GM19023 (cell line): Measurements from ENCODE around the gene GLYATL2.

Experiments used
- ATAC-seq: cut with Tn5 transposase; IDR thresholded peaks from one replicate; pipeline ENCODE4 v1.9.1; 2021; ENCODE audit warnings: mild to moderate bottlenecking, moderate library complexity; ENCODE audit not compliant: unreplicated experiment

GLYATL2 gene

DNA sequence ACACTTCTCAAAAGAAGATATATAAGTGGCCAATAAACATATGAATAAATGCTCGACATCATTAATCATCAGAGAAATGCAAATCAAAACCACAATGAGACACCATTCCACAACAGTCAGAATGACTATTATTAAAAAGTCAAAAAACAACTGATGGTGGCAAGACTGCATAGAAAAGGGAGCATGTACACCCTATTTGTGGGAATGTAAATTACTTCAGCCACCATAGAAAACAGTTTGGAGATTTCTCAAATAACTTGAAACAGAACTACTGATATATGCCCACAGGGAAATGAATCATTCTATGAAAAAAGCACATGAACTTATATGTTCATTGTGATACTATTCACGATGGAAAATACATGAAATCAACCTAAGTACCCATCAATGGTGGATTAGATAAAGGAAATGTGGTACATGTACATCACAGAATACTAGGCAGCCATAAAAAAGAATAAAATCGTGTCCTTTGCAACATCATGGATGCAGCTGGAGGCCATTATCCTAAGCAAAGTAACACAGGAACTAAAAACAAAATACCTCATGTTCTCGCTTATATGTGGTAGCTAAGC, 42.4 kb downstream of the GLYATL2 start:
- no peak for ATAC-seq

DNA sequence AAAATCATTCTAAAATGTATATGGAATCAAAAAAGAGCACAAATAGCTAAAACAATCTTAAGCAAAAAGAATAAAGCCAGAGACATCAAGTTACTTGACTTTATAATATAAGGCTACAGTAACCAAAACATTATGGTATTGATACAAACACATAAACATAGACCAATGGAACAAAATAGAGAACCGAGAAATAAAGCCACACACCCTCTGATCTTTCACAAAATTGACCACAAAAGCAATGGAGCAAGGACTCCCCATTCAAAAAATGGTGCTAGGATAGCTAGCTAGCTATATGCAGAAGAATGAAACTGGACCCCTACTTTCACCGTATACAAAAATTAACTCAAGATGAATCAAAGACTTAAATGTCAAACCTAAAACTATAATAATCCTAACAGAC, 43.2 kb downstream of the GLYATL2 start:
- ATAC-seq, result no peak

DNA sequence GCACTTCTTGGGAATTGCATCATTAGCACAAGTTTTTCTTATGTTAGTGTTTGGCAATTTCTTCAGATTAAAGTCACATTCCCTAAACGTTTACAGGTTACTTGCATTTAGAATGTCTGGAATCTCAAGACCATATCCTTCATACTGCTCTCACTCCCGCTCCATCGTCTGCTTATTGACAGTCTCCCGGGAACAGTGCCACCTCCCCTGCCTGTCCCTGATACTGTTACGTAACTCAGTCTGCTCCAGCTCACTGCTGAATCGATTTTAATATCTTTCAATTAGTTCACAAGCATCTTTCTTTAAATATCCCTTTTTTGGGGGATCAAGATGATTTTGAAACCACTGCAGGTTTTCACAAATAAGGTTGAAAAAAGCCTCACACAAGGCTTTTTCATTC, 48.2 kb downstream of the GLYATL2 start:
- no peak for ATAC-seq

DNA sequence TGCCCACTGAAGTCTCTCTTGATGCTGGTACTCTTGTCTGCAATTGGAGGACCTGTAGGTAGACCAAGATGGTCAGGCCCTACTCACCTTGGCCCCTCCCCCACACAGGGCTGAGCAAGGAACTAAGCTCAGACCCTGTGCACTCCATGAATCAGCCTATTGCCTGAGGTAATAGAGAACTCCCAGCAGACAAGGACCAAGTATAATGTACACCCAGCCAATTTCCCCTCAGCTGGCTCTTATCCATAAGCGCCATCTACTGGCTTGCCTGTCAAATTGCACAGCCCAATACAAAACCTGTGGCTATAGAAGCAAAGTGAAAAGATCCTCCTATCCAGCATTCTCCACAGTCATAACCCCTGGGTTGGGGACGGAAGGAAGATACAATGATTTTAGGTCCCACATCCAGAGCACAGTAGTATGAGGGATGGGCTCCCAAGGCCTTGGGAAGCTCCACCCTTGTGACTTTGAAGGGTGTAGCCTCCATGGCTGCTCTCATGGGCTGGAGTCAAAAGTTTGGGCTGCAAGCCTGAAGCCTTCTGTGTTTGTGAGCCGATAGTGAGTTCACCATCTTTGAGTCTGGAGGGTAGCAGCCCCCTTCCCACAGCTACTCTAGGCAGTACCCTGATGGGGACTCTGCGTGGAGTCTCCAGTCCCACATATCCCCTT, 56.0 kb downstream of the GLYATL2 start:
- ATAC-seq, result peak; percentile 91

DNA sequence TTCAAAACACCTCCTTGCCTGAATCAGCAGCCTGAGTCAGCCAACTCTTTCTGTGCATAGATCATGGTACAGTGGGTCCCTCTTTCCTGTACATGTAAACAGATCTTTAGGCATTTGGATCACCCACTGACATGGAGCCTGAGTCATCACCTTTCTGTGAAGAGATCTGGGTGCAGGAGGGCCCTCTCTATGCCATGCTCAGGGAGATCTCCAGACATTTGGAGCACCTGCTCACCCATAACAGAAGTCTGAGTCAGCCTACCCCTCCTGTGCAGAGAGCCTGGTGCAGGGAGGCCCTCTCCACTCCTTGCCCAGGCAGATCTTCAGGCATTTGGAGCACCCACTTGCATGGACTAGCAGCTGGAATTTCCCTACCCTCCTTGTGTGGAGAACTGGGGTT, 56.6 kb downstream of the GLYATL2 start:
- no peak for ATAC-seq

DNA sequence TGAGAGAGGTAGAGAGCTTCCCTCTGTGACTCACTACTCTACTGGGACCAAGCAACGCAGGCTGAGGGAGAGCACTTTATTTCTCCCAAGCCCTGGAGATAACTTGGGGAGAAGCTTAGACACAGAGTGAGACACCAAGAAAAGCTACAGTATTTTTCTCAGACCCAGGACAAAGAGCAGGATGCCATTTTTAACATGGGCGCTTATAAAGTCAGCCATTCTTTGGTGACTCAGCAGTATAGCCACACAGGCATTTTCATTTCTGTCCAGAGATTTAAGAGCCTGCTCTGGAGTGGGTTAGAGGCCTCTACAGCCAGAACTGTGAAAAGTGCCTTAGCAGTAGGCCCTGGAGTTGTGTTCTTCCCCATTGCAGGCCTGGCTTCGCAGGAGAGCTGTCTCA, 57.8 kb downstream of the GLYATL2 start:
- ATAC-seq, result no peak

DNA sequence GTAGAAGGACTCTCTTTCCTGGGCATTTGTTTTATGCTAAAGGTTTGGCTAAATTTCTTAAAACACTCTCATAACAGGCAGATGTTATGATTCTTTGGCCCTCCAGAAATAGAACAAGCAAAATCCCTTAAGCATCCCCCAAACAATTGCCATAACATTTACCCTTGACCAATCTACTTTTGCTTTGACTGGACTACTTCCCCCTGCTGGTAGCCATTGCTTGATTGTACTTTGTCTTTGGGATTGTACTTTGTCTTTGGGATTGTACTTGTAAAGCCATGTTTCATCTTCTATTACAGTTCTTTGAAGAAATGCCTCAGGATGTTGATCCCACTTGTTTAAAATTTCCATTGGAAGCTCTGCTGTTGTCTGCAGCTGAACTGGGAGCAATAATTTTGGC, 59.5 kb downstream of the GLYATL2 start:
- no peak for ATAC-seq
